Measurements from ENCODE around the gene CUBN. TPM values are rescaled to one million over a fixed set of nuclear protein-coding genes. Genes with fewer than 3 reads are reported as not detected.

The CUBN gene
- total RNA-seq, 2 donors from 2014 or later, result 0.75 to 1.3 TPM

- peaks cover 6% of the 10 kb centered on the region for H3K36me3 Mint-ChIP-seq (ENCODE audit: low read depth)
These were observed 342.2 kb downstream of the CUBN start for GRCh38 chr10:16787361-16787791.

GRCh38 chr10:16780338-16780880, 349.2 kb downstream of the CUBN start:
- no peaks in the 10 kb centered on the region for H3K9me3 Mint-ChIP-seq
- TF ChIP-seq CTCF (conservative IDR thresholded peaks at IDR 0.05), result no peak
- H3K27me3 Mint-ChIP-seq (ENCODE audit: insufficient read depth), result no peaks in the 10 kb centered on the region
- H3K27ac ChIP-seq (ENCODE audit: low read depth, low read length), result no peak overlapping the region
- no peaks in the 10 kb centered on the region for H3K4me1 ChIP-seq (ENCODE audit: control insufficient read depth, insufficient read depth, low read length)
- peaks cover 3% of the 10 kb centered on the region for H3K36me3 ChIP-seq (ENCODE audit: control insufficient read depth, insufficient read depth, low read length)
- H3K4me3 ChIP-seq (ENCODE audit: low read length), result no peak overlapping the region
- 92 to 93% methylated on average over 5 to 7 of the region's 7 CpGs for WGBS, 2 experiments (ENCODE audit: insufficient coverage in 1 of 2, insufficient read length in 1 of 2)
- H3K27ac Mint-ChIP-seq, result peak overlapping the region; percentile 20
- H3K9ac ChIP-seq (ENCODE audit: extremely low read depth, low read length, poor library complexity, severe bottlenecking), result no peak overlapping the region
- H3K36me3 Mint-ChIP-seq (ENCODE audit: low read depth), result peaks cover 9% of the 10 kb centered on the region
- no peaks in the 10 kb centered on the region for H3K9me3 ChIP-seq (ENCODE audit: control insufficient read depth, low read length)
- no peaks in the 10 kb centered on the region for H3K27me3 ChIP-seq (ENCODE audit: control insufficient read depth, insufficient read depth, low read length, poor library complexity, severe bottlenecking)
- H3K4me3 Mint-ChIP-seq, result no peak overlapping the region
- H3K4me1 Mint-ChIP-seq, result peaks cover 16% of the 10 kb centered on the region
- no peak for DNase-seq

More at GRCh38 chr10:16787361-16787791, 342.2 kb downstream of the CUBN start:
- H3K27me3 ChIP-seq (ENCODE audit: control insufficient read depth, insufficient read depth, low read length, poor library complexity, severe bottlenecking), result no peaks in the 10 kb centered on the region
- no peak for TF ChIP-seq CTCF (conservative IDR thresholded peaks at IDR 0.05)
- no peak overlapping the region for H3K27ac ChIP-seq (ENCODE audit: low read depth, low read length)
- no peaks in the 10 kb centered on the region for H3K4me1 Mint-ChIP-seq
- no peak overlapping the region for H3K4me3 ChIP-seq (ENCODE audit: low read length)
- H3K4me1 ChIP-seq (ENCODE audit: control insufficient read depth, insufficient read depth, low read length), result no peaks in the 10 kb centered on the region
- H3K9me3 Mint-ChIP-seq, result no peaks in the 10 kb centered on the region
- no peaks in the 10 kb centered on the region for H3K27me3 Mint-ChIP-seq (ENCODE audit: insufficient read depth)
- H3K9me3 ChIP-seq (ENCODE audit: control insufficient read depth, low read length), result no peaks in the 10 kb centered on the region
- no peak overlapping the region for H3K4me3 Mint-ChIP-seq
- H3K9ac ChIP-seq (ENCODE audit: extremely low read depth, low read length, poor library complexity, severe bottlenecking), result no peak overlapping the region
- H3K27ac Mint-ChIP-seq, result no peak overlapping the region
- 93 to 95% methylated on average over 4 to 12 of the region's 12 CpGs for WGBS, 2 experiments (ENCODE audit: insufficient coverage in 1 of 2, insufficient read length in 1 of 2)
- DNase-seq, result no peak
- no peaks in the 10 kb centered on the region for H3K36me3 ChIP-seq (ENCODE audit: control insufficient read depth, insufficient read depth, low read length)

GRCh38 chr10:16779384-16779915, 350.2 kb downstream of the CUBN start:
- Mint-ChIP-seq H3K9me3 (no peaks in the 10 kb centered on the region), H3K4me1 (peaks cover 16% of the 10 kb centered on the region), H3K27ac (no peak overlapping the region), H3K36me3 (ENCODE audit: low read depth) (peaks cover 9% of the 10 kb centered on the region), H3K4me3 (no peak overlapping the region), H3K27me3 (ENCODE audit: insufficient read depth) (no peaks in the 10 kb centered on the region)
- H3K27ac ChIP-seq (ENCODE audit: low read depth, low read length), result no peak overlapping the region
- peaks cover 3% of the 10 kb centered on the region for H3K36me3 ChIP-seq (ENCODE audit: control insufficient read depth, insufficient read depth, low read length)
- 74 to 93% methylated on average over 5 to 6 of the region's 6 CpGs for WGBS, 2 experiments (ENCODE audit: insufficient coverage in 1 of 2, insufficient read length in 1 of 2)
- no peaks in the 10 kb centered on the region for H3K27me3 ChIP-seq (ENCODE audit: control insufficient read depth, insufficient read depth, low read length, poor library complexity, severe bottlenecking)
- no peak overlapping the region for H3K9ac ChIP-seq (ENCODE audit: extremely low read depth, low read length, poor library complexity, severe bottlenecking)
- H3K4me1 ChIP-seq (ENCODE audit: control insufficient read depth, insufficient read depth, low read length), result no peaks in the 10 kb centered on the region
- H3K4me3 ChIP-seq (ENCODE audit: low read length), result no peak overlapping the region
- no peak for TF ChIP-seq CTCF (conservative IDR thresholded peaks at IDR 0.05)
- no peak for DNase-seq
- no peaks in the 10 kb centered on the region for H3K9me3 ChIP-seq (ENCODE audit: control insufficient read depth, low read length)

Measured in endodermal cell (in vitro differentiated cells).